WTC11 (cell line): ENCODE data around the gene GLS.

Experiments used
- CBFB ChIP-seq: sonication (generic); formaldehyde crosslinking; IDR thresholded peaks from 2 replicates; pipeline ENCODE4 v1.8.1; 2022; ENCODE audit warnings: mild to moderate bottlenecking, low read depth, missing genetic modification reagents
- NFYB ChIP-seq: sonication (generic); formaldehyde crosslinking; conservative IDR thresholded peaks from 2 replicates; pipeline ENCODE4 v1.8.0; 2022; ENCODE audit warnings: low read depth, missing genetic modification reagents
- NR3C1 ChIP-seq: sonication (generic); formaldehyde crosslinking; conservative IDR thresholded peaks from 2 replicates; pipeline ENCODE4 v1.8.1; 2023; ENCODE audit warnings: low read depth, mild to moderate bottlenecking, missing genetic modification reagents
- SMAD4 ChIP-seq: sonication (generic); formaldehyde crosslinking; IDR thresholded peaks from 2 replicates; pipeline ENCODE4 v1.8.0; 2022; ENCODE audit warnings: mild to moderate bottlenecking, missing genetic modification reagents
- ZNF423 ChIP-seq: fragments of 250-450 bp; sonication (Bioruptor Pico); IDR thresholded peaks from 2 replicates; pipeline ENCODE4 v2.1.2; 2022; ENCODE audit warnings: mild to moderate bottlenecking, moderate library complexity
- TF ChIP-seq, protein P1 (sequence below): fragments of 200-600 bp; IDR thresholded peaks from 2 replicates; pipeline ENCODE4 v1.8.0; 2022; ENCODE audit warnings: antibody characterized with exemption
- TF ChIP-seq, protein P2 (sequence below): sonication (generic); formaldehyde crosslinking; IDR thresholded peaks from 2 replicates; pipeline ENCODE4 v1.8.0; 2022; ENCODE audit warnings: mild to moderate bottlenecking, missing genetic modification reagents
- TF ChIP-seq, protein P3 (sequence below): sonication (generic); formaldehyde crosslinking; IDR thresholded peaks from 2 replicates; pipeline ENCODE4 v1.8.1; 2022; ENCODE audit warnings: missing genetic modification reagents, borderline replicate concordance
- TF ChIP-seq, protein P4 (sequence below): sonication (generic); formaldehyde crosslinking; IDR thresholded peaks from 2 replicates; pipeline ENCODE4 v1.8.1; 2023; ENCODE audit warnings: mild to moderate bottlenecking, missing genetic modification reagents, moderate library complexity

DNA sequence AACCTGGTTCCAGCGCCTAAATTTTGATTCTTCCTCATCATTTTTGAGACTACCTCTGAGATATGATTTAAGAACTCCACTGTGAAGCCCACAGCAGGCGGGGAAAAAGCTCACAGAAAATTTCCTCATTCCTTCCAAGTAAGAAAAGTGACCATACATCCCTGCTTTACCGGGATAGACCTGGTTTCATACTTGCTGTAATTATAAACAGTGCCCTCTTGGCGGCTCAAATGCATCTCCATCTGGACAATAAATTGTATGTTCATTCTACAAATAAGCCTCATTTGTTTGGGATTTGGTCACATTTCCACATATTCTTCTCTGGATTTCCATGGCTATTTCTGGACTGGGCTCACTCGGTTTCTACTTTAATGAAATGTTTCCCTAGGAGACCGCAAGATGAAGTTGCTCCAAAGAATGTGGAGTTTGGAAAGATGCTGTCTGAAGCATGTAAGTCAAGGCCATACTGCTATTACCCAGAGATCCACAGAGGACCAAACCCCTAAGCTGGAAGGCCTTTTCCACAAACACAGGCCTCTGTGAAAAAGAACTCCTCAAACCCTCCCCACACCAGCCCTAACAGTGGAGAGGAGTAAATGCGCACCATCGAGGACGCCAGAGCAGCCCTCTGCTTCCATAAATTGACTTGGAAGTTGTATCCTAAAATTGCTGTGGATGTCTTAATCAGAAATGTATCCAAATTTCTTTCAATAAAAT lies 119.5 kb downstream of the GLS start:
- no peak for TF ChIP-seq SMAD4 (CRISPR knock-in tag)
- TF ChIP-seq, protein P1, sequence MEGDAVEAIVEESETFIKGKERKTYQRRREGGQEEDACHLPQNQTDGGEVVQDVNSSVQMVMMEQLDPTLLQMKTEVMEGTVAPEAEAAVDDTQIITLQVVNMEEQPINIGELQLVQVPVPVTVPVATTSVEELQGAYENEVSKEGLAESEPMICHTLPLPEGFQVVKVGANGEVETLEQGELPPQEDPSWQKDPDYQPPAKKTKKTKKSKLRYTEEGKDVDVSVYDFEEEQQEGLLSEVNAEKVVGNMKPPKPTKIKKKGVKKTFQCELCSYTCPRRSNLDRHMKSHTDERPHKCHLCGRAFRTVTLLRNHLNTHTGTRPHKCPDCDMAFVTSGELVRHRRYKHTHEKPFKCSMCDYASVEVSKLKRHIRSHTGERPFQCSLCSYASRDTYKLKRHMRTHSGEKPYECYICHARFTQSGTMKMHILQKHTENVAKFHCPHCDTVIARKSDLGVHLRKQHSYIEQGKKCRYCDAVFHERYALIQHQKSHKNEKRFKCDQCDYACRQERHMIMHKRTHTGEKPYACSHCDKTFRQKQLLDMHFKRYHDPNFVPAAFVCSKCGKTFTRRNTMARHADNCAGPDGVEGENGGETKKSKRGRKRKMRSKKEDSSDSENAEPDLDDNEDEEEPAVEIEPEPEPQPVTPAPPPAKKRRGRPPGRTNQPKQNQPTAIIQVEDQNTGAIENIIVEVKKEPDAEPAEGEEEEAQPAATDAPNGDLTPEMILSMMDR: no peak
- TF ChIP-seq ZNF423 (CRISPR knock-in tag): no peak
- TF ChIP-seq, protein P2, sequence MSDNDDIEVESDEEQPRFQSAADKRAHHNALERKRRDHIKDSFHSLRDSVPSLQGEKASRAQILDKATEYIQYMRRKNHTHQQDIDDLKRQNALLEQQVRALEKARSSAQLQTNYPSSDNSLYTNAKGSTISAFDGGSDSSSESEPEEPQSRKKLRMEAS (CRISPR knock-in tag): no peak
- TF ChIP-seq NFYB (CRISPR knock-in tag): no peak
- TF ChIP-seq, protein P3, sequence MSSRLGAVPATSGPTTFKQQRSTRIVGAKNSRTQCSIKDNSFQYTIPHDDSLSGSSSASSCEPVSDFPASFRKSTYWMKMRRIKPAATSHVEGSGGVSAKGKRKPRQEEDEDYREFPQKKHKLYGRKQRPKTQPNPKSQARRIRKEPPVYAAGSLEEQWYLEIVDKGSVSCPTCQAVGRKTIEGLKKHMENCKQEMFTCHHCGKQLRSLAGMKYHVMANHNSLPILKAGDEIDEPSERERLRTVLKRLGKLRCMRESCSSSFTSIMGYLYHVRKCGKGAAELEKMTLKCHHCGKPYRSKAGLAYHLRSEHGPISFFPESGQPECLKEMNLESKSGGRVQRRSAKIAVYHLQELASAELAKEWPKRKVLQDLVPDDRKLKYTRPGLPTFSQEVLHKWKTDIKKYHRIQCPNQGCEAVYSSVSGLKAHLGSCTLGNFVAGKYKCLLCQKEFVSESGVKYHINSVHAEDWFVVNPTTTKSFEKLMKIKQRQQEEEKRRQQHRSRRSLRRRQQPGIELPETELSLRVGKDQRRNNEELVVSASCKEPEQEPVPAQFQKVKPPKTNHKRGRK: no peak
- TF ChIP-seq NR3C1 (CRISPR knock-in tag): no peak
- TF ChIP-seq CBFB (CRISPR knock-in tag): no peak
- TF ChIP-seq, protein P4, sequence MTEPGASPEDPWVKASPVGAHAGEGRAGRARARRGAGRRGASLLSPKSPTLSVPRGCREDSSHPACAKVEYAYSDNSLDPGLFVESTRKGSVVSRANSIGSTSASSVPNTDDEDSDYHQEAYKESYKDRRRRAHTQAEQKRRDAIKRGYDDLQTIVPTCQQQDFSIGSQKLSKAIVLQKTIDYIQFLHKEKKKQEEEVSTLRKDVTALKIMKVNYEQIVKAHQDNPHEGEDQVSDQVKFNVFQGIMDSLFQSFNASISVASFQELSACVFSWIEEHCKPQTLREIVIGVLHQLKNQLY (CRISPR knock-in tag): no peak
